ENCODE results near the gene LY86. TPM values are rescaled to one million over a fixed set of nuclear protein-coding genes. Genes with fewer than 3 reads are reported as not detected.

The LY86 gene
- total RNA-seq, 1 experiment from 2014 or later = not detected

DNA sequence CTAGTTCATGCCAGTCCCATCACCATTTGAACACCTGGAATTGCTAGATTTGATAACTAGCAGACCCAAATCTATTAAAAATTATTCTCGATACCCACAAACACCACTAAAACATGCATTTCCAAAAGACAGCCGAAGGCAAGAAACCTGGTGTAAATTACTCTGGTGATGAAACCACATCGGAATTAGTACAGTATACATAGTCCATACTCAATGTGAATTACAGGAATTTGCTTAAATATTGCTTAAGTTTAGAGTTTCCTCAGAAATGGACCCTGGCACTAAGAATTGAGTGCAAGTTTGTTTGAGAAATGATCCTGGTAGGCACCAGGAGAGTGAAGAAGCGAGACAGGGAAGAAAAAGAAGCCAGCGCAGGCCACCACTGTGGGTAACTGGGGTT lies 13.7 kb downstream of the LY86 start:
- DNase-seq (ENCODE audit: unreplicated experiment) = no peak
- H3K36me3 Mint-ChIP-seq (ENCODE audit: insufficient read depth, unreplicated experiment) = no peaks in the 10 kb centered on the region
- no peak for TF ChIP-seq CTCF (IDR thresholded peaks at IDR 0.05; ENCODE audit: unreplicated experiment)
- intact Hi-C loops (cut with micrococcal nuclease) = no loop called here
- ChIA-PET CTCF (interaction anchor here (1.2 kb wide), 1 partner anchor 55 kb away, joined by 4 read pairs; no protein-coding TSS in a partner anchor), POLR2A (no interaction called here)
- peaks cover 6% of the 10 kb centered on the region for H3K4me1 Mint-ChIP-seq (ENCODE audit: insufficient read depth, unreplicated experiment)
- H3K9me3 Mint-ChIP-seq (ENCODE audit: unreplicated experiment) = peaks cover 6% of the 10 kb centered on the region
- BruUV-seq (replicated peaks) = no TSS peak
- peaks cover 18% of the 10 kb centered on the region for H3K27me3 Mint-ChIP-seq (ENCODE audit: insufficient read depth, unreplicated experiment)
- no peak overlapping the region for H3K27ac Mint-ChIP-seq (ENCODE audit: low read depth, unreplicated experiment)
- no peak overlapping the region for H3K4me3 Mint-ChIP-seq (ENCODE audit: unreplicated experiment)

DNA sequence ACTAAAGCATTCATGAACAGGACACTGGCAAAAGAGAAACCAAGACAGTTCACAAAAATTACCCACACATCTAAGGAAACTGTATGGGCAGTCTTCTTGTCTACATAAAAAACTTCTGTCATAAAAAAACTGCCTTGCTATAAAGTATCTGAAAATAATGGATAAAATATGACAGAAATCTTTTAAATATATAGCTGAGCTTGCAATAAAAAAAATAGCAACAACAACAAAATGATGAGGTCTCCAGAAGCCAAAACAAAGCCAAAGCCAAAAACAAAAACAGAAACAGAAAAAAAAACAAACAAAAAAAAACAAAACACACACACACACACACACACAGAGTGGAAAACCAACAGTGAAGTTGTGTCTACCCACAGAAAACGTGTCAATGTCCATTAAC lies 14.8 kb downstream of the LY86 start:
- no TSS peak for BruUV-seq (replicated peaks)
- no peak for TF ChIP-seq CTCF (IDR thresholded peaks at IDR 0.05; ENCODE audit: unreplicated experiment)
- peaks cover 12% of the 10 kb centered on the region for H3K27me3 Mint-ChIP-seq (ENCODE audit: insufficient read depth, unreplicated experiment)
- intact Hi-C loops (cut with micrococcal nuclease) = no loop called here
- CTCF ChIA-PET = no interaction called here
- no peaks in the 10 kb centered on the region for H3K36me3 Mint-ChIP-seq (ENCODE audit: insufficient read depth, unreplicated experiment)
- H3K4me3 Mint-ChIP-seq (ENCODE audit: unreplicated experiment) = no peak overlapping the region
- H3K9me3 Mint-ChIP-seq (ENCODE audit: unreplicated experiment) = peaks cover 6% of the 10 kb centered on the region
- POLR2A ChIA-PET = no interaction called here
- DNase-seq (ENCODE audit: unreplicated experiment) = no peak
- peaks cover 6% of the 10 kb centered on the region for H3K4me1 Mint-ChIP-seq (ENCODE audit: insufficient read depth, unreplicated experiment)
- H3K27ac Mint-ChIP-seq (ENCODE audit: low read depth, unreplicated experiment) = no peak overlapping the region

GRCh38 chr6:6604015-6604414 lies 15.5 kb downstream of the LY86 start:
- no TSS peak for BruUV-seq (replicated peaks)
- H3K9me3 Mint-ChIP-seq (ENCODE audit: unreplicated experiment) = peaks cover 6% of the 10 kb centered on the region
- H3K36me3 Mint-ChIP-seq (ENCODE audit: insufficient read depth, unreplicated experiment) = no peaks in the 10 kb centered on the region
- intact Hi-C loops (cut with micrococcal nuclease) = no loop called here
- H3K27me3 Mint-ChIP-seq (ENCODE audit: insufficient read depth, unreplicated experiment) = peaks cover 5% of the 10 kb centered on the region
- H3K4me3 Mint-ChIP-seq (ENCODE audit: unreplicated experiment) = no peak overlapping the region
- no peak overlapping the region for H3K27ac Mint-ChIP-seq (ENCODE audit: low read depth, unreplicated experiment)
- ChIA-PET CTCF (no interaction called here), POLR2A (interaction anchor here (0.7 kb wide), 1 partner anchor 566 kb away, joined by 3 read pairs; no protein-coding TSS in a partner anchor)
- DNase-seq (ENCODE audit: unreplicated experiment) = no peak
- peaks cover 6% of the 10 kb centered on the region for H3K4me1 Mint-ChIP-seq (ENCODE audit: insufficient read depth, unreplicated experiment)
- TF ChIP-seq CTCF (IDR thresholded peaks at IDR 0.05; ENCODE audit: unreplicated experiment) = no peak

GRCh38 chr6:6604566-6604965 lies 16.0 kb downstream of the LY86 start:
- no peak for DNase-seq (ENCODE audit: unreplicated experiment)
- no TSS peak for BruUV-seq (replicated peaks)
- CTCF ChIA-PET = interaction anchor here (0.6 to 0.7 kb wide), 2 partner anchors 104 to 115 kb away, joined by 3 read pairs; no protein-coding TSS in a partner anchor
- Mint-ChIP-seq H3K4me1 (ENCODE audit: insufficient read depth, unreplicated experiment) (peaks cover 6% of the 10 kb centered on the region), H3K27me3 (ENCODE audit: insufficient read depth, unreplicated experiment) (no peaks in the 10 kb centered on the region), H3K4me3 (ENCODE audit: unreplicated experiment) (no peak overlapping the region), H3K27ac (ENCODE audit: low read depth, unreplicated experiment) (no peak overlapping the region), H3K36me3 (ENCODE audit: insufficient read depth, unreplicated experiment) (no peaks in the 10 kb centered on the region), H3K9me3 (ENCODE audit: unreplicated experiment) (peaks cover 6% of the 10 kb centered on the region)
- POLR2A ChIA-PET = interaction anchor here (0.6 to 0.7 kb wide), 3 partner anchors 55 to 566 kb away, joined by 3 to 4 read pairs (median 4); no protein-coding TSS in a partner anchor
- TF ChIP-seq CTCF (IDR thresholded peaks at IDR 0.05; ENCODE audit: unreplicated experiment) = no peak
- intact Hi-C loops (cut with micrococcal nuclease) = no loop called here
